Measurements from ENCODE around the gene NR2C2AP.
A peak's percentile ranks its signal among the peaks of the same experiment; 100 is the strongest.
"Not testable (repeated sequence)": the region's sequence is repeated elsewhere in the genome, so short reads cannot be mapped to it uniquely, and the experiment has no call there.

NR2C2AP gene

DNA sequence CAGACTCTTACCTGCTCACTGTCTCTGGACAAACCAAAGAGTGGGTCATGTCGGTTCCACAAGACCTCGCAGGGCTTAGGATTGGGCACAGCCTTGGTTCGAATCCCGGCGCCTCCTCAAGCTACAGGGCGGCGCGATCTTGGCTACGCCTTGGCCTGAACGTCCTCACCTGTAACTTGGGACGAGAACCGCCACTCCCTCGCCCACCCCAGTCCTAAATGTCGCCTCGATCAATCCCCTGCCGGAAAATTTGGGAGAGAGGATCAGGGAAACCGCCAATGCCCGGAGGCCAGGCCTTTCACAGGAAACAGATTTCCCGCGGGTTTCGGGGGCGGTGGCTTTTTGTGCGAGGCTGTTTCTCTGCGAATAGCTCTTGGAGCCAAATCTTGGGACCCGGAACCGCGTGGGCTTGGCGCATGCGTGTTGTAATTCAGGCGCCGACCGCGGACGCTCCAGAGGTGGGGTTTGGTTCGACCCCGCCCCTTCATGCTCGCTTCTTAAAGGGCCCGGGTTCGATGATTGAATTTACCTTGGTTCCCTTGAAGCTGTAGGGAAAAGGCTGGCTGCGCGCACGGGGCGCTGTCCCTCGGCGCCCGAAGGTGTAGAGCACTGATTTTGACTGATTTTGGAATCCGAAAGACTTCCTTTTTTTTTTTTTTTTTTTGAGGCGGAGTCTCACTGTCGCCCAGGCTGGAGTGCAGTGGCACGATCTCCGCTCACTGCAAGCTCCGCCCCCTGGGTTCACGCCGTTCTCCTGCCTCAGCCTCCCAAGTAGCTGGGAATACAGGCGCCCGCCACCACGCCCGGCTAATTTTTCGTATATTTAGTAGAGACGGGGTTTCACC lies at the start of gene NR2C2AP:
Gene NR2C2AP (minus strand): TSS at position 403 of the 845 bp plus-strand sequence. CDS start 354 bp downstream, at position 49.
- DNase-seq (ENCODE audit: low read depth): peak; percentile 85

DNA sequence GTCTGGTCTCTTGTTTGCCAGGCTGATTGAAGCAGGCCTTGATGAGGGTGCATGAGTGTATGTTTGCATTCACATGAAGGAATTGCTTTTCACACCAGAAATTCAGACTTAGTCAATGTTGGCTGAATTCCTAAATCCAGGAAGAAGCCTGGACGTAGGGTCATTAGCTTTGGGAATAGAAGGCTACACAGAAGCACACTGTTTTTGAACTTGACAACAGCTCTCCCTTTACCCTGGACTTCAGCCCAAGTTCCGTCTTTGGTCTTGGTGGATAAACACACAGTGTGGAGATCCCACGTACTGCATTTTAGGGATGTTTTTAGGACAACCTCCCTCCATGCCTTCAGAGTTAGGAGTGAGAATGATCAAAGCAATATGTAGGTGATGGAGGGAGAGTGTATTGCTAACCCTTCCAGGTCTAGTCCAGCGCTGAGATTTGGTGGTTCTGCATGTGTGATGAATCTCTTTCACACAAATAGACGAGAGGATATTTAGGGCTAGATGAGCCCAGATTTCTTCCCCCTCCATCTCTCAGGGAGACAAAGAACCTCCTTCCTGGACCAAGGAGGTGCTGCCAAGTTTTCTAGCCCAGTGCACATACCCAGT lies 47.1 kb upstream of the NR2C2AP start:
- no peak for DNase-seq (ENCODE audit: low read depth)

DNA sequence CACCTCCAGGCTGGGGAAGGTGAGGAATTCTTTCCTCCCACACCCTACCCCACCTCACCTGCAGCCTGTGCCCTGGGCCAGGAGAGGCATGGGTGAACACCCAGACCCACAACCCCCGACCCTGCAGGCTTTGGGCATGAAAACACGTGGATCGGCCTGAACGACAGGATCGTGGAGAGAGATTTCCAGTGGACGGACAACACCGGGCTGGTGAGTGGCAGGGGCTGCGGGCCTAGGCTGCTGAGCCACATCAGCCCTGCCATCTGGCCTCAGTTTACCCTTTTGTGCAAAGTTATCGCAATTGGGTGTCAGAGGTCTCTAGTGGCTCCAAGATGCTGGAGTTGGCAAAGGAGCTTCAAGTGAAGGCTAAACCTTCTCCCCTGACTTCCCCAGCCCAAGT lies 37.3 kb upstream of the NR2C2AP start:
- DNase-seq (ENCODE audit: low read depth): no peak

DNA sequence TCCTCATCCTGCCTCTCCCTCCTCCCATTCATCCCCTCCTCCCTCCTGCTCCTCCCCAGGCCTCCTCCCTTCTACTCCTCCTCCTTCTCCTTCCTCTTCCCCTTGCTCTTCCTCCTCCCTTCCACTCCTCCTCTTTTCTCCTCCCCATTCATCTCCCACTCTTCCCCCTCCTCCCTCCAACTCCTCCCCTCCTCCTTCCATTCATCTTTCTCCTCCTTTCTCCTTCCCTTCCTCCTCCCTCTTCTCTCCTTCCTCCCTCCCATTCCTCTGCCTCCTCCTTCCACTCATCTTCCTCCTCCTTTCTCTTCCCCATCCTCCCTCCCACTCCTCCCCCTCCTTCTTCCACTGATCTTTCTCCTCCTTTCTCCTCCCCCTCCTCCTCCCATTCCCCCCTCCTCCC lies 36.5 kb upstream of the NR2C2AP start:
- DNase-seq (ENCODE audit: low read depth): no peak

- no peak for DNase-seq (ENCODE audit: low read depth)
Observed at GRCh38 chr19:19238126-19238894, 35.1 kb upstream of the NR2C2AP start.

DNA sequence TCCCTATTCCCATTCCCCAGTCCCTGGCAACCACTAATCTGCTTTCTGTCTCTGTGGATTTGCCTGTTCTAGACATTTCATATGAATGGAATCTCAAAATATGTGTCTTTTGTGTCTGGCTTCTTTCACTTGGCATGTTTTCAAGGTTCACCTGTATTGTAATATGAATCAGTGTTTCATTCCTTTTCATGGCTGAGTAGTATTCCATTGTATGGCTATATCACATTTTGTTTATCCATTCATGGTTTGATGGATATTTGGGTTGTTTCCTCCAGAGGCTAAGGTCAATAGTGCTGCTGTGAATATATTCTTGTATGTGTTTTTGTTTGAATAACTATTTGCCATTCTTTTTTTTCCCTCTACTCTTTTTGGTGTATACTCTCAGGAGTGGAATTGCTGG lies 33.0 kb upstream of the NR2C2AP start:
- no peak for DNase-seq (ENCODE audit: low read depth)

DNA sequence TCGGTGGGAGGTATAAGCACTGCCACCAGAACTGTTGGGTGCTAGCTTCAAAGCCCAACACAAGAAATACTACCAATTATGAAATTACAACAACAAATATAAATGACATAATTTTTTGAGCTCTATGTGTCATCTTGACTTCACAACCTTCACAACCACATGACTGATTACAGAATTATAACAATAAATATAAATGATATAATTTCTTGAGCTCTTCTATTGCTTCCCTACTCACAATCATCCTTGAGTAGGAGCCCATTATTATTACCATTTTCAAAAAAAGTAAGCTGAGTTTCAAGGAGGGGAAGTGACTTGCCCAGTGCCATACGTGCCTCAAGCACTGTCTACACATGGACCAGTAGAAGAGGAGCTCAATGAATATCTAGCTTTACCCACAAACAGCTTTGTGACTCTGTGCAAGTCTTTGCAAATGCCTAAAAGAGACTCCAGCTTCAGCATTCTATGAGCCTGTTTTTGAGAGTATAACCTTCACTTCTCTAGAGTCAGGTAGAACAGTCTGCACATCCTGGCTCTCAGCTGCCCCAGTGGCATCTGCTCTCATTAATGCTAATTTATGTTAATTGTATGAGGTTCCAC lies 31.1 kb upstream of the NR2C2AP start:
- DNase-seq (ENCODE audit: low read depth): no peak

- no peak for DNase-seq (ENCODE audit: low read depth)
Observed at GRCh38 chr19:19232261-19232721, 29.1 kb upstream of the NR2C2AP start.

GRCh38 chr19:19230999-19231398 lies 27.8 kb upstream of the NR2C2AP start:
- no peak for DNase-seq (ENCODE audit: low read depth)

- DNase-seq (ENCODE audit: low read depth): no peak
Observed at GRCh38 chr19:19229701-19230100, 26.5 kb upstream of the NR2C2AP start.

- no peak for DNase-seq (ENCODE audit: low read depth)
Observed at GRCh38 chr19:19227217-19227616, 24.0 kb upstream of the NR2C2AP start.

DNA sequence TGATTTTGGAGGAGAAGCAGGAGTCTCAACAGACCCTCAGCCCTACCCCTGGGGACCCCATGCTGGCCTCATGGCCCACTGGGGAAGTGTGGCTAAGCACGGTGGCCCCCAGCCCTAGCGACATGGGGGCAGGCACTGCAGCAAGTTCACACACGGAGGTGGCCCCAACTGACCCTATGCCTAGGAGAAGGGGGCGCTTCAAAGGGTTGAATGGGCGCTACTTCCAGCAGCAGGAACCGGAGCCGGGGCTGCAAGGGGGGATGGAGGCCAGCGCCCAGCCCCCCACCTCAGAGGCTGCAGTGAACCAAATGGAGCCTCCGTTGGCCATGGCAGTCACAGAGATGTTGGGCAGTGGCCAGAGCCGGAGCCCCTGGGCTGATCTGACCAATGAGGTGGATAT lies 23.4 kb upstream of the NR2C2AP start:
- DNase-seq (ENCODE audit: low read depth): no peak

- no peak for DNase-seq (ENCODE audit: low read depth)
Observed at GRCh38 chr19:19226204-19226603, 23.0 kb upstream of the NR2C2AP start.

GRCh38 chr19:19224852-19225494 lies 21.8 kb upstream of the NR2C2AP start:
- DNase-seq (ENCODE audit: low read depth): peak; percentile 62

GRCh38 chr19:19224150-19224851 lies 21.1 kb upstream of the NR2C2AP start:
- no peak for DNase-seq (ENCODE audit: low read depth)

- no peak for DNase-seq (ENCODE audit: low read depth)
Observed at GRCh38 chr19:19223636-19224035, 20.4 kb upstream of the NR2C2AP start.

- DNase-seq (ENCODE audit: low read depth): no peak
Observed at GRCh38 chr19:19223060-19223459, 19.8 kb upstream of the NR2C2AP start.

DNA sequence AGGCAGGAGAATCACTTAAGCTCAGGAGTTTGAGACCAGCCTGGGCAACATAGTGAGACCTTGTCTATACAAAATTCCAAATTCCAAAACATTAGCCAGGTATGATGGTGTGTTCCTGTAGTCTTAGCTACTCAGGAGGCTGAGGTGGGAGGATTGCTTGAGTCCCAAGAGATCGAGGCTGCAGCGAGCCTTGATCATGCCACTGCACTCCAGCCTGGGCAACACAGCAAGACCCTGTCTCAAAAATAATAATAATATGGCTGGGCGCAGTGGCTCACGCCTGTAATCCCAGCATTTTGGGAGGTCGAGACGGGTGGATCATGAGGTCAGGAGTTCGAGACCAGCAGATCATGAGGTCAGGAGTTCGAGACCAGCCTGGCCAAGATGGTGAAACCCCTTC lies 17.8 kb upstream of the NR2C2AP start:
- DNase-seq (ENCODE audit: low read depth): not testable (repeated sequence)

DNA sequence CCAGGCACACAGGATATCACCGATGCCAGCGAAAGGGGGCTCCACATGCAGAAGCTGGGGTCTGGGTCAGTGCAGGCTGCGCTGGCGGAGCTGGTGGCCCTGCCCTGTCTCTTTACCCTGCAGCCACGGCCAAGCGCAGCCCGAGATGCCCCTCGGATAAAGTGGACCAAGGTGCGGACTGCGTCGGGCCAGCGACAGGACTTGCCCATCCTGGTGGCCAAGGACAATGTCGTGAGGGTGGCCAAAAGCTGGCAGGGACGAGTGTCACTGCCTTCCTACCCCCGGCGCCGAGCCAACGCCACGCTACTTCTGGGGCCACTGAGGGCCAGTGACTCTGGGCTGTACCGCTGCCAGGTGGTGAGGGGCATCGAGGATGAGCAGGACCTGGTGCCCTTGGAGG lies 15.7 kb upstream of the NR2C2AP start:
- DNase-seq (ENCODE audit: low read depth): no peak

DNA sequence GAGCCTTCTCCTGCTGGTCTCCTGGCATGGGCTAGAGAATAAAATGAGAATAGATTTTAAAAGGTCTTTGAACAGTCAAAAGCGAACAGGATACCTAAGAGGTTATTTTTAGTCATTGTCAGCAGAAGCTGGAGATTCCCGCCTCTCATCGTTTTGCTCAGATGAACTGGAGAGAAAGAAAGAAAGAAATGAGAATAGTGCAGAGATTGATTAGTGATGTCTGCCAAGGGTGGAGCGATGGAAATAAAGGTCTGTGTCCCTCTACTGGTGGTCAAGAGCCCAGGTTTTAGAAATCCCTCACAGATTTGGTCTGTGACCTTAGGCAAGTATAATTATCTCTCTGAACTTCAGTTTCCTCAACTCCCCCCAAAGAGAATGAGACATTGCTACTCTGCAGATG lies 13.9 kb upstream of the NR2C2AP start:
- DNase-seq (ENCODE audit: low read depth): no peak

DNA sequence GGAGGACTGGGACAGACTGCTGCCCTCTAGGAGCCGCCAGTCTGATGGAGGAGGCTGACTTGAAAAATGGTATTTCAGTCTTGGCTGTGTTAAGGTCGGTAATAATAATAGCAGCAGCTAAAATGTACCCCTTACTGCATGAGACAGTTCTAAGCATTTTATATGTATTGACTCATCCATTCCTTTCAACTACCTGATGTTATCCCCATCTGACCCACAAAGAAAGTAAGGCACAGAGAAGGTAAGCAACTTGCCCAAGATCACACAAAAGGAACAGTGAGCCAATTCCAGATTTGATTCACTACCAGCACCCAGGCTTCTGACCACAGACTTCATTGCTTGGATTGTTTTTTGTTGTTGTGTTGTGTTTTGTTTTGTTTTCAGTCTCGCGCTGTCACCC lies 12.6 kb upstream of the NR2C2AP start:
- DNase-seq (ENCODE audit: low read depth): no peak
